Activated T-helper 9 cell treated with anti-CD3 and anti-CD28 coated beads, Interleukin-2, amount 50 U/mL, for 16 hours (primary cell): ENCODE measurements around the gene DAB2.

ENCODE experiments used
- DNase-seq: peaks from one replicate; pipeline ENCODE4 v3.0.0-alpha.2; 2020; ENCODE audit warnings: low read depth

DAB2 gene

GRCh38 chr5:39424736-39425637 lies at the start of gene DAB2:
Gene DAB2, minus strand, starts transcription at chr5:39424980. Its CDS starts 30,660 bp downstream, at chr5:39394320.
- DNase-seq: no peak

- no peak for DNase-seq
These were observed 48.5 kb upstream of the DAB2 start for GRCh38 chr5:39473156-39473775.

DNA sequence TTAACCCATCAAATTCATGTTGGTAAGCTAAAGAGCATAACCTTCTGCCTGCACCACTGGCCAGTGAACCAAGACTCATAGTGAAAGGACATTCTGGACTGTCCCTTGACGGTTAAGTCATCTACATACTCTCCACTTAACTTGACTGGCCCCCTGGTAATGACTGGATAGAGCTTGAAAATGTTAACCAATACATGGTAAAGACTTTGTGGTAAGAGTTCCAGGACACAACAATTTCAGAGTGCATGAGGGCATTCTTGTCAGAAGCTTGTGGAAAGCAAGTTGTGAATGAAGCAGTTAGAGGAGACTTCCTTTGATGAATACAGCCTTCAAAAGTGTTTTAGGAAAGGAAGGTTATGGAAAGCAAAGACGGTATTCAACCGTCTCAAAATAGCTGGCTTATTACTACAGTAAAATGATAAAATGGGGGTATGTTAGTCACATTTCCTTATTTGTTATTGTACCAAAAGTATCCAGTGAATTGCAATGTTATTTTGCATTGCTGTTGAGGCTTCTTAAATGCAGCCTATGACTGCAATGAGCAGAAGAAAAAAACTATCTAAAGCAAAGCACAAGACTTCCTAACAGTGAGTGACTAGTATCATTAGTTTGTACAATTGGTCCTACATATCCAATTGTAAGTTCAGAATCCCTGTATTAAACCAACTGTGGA lies 47.2 kb upstream of the DAB2 start:
- DNase-seq: no peak

DNA sequence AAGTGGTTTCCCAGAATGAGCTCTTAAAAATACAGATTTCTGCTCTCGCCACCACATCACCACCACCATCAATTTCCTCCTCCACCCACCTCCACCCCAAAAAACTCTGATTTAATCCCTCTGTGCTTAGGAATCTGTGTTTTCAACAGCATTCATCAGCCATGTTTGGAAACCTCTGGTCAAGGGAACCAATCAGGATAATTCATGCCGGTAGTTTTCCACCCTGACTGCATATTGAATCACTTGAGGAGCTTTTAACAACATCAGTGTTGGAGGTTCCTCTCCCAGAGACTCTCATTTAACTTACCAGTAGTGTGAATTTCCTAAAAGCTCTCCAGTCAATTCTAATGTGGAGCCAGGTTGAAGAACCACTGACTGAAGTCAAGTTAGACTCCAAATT lies 46.0 kb upstream of the DAB2 start:
- DNase-seq: no peak

- DNase-seq: no peak
These were observed 45.1 kb upstream of the DAB2 start for GRCh38 chr5:39469777-39470415.

DNA sequence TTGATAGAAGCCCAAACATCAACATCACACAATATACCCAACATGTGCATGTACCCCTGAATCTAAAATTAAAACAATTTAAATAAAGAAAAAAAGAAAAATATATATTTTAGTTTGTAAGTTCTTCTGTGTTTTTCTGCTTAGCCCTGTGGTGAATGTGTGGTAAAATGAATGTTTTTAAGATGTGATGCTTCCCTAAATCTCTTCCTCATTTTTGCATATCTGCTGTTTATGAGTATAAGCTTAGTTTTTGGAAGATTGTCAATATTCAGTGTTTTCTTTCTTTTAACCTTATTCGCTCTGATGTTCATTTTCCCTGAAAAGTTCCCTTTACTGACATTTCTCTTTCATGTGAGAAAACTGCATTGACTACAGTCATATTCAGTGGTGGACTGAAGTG lies 44.4 kb upstream of the DAB2 start:
- DNase-seq: no peak

- no peak for DNase-seq
These were observed 42.1 kb upstream of the DAB2 start for GRCh38 chr5:39466846-39467245.

DNA sequence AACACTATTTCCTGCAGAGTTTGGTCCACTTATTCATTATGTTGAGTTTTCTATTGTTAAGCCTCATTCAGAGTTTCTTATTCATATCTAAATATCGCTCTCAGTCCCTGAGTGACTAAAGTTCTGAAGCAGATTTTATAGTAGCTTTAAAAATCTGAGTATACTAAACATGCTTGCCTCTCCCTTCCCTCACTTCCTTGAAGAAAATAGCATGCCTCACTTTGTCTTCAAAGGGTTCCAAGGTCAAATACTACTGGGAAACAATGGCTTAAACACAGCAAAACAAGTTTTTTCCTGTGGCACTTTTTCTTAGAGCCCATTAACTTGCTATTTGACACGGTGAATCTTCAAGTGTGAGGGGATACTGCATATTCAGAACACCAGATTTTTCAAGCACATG lies 41.1 kb upstream of the DAB2 start:
- no peak for DNase-seq

DNA sequence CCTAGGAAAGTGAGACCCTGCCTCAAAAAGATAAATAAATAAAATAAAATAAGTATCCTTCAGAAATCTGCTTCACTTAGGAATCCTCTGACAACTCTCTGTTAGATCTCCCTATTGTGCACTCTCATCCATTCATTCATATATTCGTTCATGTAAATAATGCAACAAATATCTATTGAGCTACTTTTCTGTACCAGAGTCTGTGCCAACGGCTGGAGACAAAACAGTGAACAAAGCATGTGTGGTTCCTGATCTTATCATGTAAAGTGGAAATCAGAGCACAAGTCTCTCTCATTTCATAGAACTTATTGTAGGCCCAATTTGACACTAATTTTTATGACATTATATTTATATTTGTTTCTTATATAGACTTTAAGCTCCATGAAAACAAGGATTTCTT lies 40.3 kb upstream of the DAB2 start:
- DNase-seq: no peak

DNA sequence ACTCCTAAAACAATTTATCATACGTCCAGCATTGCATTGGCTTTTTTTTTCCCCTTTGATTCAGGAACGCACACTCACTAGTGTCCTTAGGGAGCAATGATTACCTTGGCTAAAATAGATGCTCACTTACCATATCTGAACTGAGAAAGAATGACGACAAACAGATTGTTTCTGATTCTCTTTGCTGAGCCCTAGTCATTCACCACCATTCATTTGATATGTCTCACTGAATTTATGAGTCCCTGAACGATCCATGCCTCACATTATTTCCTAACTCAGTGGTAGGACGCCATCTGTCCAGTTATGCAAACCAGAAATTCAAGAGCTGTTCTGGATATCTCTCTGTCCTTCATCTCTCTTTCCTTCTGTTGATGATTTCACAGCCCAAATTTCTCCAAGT lies 39.3 kb upstream of the DAB2 start:
- DNase-seq: no peak

DNA sequence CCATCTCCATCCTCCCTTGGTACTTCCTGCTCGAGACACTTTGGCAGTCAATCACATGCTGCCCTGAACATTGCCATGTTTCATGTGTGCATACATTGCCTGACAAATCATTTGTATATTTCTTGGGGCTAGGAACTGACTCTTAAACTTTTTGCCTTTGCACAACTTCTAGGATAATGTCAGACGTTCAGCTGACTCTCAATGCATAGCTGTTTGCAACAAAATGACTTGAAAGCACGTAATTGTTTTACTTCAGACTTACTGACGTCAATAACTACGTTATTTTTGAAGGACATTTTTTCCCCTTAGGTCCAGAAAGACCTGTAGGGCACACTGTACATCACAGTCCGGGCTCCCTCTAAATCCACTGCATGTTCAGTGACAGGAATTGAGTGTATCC lies 37.4 kb upstream of the DAB2 start:
- no peak for DNase-seq

DNA sequence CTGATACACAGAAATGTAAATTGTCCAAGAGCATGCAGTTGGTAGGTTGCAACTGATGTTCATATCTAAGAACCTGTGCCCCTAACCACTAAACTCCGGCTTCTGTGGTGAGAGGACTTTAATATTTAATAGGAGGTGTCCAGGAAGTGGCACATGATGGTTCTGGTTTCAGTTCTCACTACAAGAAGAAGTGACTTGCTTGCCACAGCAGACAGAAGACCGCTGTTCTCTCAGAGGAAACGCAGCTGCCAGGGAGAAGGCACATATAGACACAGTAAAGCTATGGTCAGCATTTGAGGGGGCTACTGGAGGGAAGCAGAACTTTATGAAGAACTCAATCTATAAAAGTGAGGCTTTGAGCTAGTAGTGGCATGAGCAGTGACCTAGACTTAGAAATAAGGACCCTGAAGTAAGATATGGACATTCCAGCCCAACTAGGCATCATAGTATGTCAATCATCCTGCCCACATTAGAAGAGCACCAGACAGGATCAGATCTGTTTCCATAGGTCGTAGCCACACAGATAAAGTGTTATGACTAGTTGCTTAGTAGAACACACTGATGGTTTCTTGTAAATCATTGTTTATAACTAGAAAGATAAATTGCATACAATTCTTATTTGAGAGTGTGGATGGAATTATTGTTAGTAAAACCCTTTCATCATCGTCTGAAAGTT lies 36.4 kb upstream of the DAB2 start:
- no peak for DNase-seq

GRCh38 chr5:39459907-39460306 lies 35.1 kb upstream of the DAB2 start:
- no peak for DNase-seq

GRCh38 chr5:39459071-39459470 lies 34.3 kb upstream of the DAB2 start:
- DNase-seq: no peak

GRCh38 chr5:39455645-39456044 lies 30.9 kb upstream of the DAB2 start:
- DNase-seq: no peak

- no peak for DNase-seq
These were observed 28.8 kb upstream of the DAB2 start for GRCh38 chr5:39453606-39454005.

DNA sequence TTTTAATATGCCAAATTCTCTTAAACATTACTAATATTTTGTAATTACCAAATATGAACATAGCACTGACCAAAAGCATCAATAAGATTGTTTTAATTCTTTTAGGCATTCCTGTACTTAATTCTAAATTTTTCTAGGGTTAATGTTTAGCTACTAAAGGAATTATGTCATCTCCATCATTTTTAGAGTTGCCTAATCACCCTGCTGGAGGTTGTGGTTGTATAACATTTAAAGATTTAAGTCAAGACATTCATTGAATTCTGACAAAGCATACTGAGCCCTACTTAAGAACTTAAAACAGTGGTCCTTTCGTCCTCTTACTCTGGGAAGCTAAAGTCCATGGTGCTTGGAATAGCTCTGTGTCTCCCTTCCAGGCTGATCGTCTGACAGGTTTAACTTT lies 28.1 kb upstream of the DAB2 start:
- no peak for DNase-seq

GRCh38 chr5:39451276-39451941 lies 26.6 kb upstream of the DAB2 start:
- DNase-seq: no peak

- DNase-seq: no peak
These were observed 25.7 kb upstream of the DAB2 start for GRCh38 chr5:39450487-39450886.

- DNase-seq: no peak
These were observed 24.8 kb upstream of the DAB2 start for GRCh38 chr5:39449591-39449990.

DNA sequence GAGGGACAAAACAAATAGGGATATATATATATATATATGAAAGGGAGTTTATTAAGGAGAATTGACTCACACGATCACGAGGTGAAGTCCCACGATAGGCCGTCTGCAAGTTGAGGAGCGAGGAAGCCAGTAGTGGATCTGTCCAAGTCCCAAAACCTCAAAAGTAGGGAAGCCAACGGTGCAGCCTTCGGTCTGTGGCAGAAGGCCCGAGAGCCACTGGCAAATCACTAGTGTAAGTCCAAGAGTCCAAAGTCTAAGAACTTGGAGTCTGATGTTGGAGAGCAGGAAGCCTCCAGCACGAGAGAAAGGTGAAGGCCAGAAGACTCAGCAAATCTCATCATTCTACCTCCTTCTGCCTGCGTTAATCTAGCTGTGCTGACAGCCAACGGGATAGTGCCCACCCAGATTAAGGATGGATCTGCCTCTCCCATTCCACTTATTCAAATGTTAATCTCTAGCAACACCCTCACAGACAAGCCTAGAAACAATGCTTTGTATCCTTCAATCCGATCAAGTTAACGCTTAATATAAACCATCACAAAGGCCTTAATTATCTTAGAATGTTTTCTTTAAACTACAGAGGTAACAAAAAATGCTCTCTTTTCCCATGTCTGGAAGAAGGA lies 23.8 kb upstream of the DAB2 start:
- no peak for DNase-seq
